ENCODE measurements around the gene DNER.

DNA sequence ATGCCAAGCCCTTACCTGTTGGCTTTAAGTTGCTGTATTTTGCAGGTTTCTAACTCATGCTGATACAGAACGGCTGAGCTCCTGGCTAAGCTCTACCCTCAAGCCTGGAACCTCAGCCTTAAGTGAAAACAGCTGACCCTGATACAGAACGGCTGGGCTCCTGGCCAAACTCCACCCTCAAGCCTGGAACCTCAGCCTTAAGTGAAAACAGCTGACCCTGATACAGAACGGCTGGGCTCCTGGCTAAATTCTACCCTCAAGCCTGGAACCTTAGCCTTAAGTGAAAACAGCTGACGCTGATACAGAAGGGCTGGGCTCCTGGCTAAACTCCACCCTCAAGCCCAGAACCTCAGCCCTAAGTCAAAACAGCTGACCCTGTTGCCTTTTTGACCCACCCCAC is 17.6 kb upstream of the DNER start:
- TF ChIP-seq, protein P1, sequence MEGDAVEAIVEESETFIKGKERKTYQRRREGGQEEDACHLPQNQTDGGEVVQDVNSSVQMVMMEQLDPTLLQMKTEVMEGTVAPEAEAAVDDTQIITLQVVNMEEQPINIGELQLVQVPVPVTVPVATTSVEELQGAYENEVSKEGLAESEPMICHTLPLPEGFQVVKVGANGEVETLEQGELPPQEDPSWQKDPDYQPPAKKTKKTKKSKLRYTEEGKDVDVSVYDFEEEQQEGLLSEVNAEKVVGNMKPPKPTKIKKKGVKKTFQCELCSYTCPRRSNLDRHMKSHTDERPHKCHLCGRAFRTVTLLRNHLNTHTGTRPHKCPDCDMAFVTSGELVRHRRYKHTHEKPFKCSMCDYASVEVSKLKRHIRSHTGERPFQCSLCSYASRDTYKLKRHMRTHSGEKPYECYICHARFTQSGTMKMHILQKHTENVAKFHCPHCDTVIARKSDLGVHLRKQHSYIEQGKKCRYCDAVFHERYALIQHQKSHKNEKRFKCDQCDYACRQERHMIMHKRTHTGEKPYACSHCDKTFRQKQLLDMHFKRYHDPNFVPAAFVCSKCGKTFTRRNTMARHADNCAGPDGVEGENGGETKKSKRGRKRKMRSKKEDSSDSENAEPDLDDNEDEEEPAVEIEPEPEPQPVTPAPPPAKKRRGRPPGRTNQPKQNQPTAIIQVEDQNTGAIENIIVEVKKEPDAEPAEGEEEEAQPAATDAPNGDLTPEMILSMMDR (IDR thresholded peaks at IDR 0.05; ENCODE audit: insufficient read depth, low read length) = no peak
- TF ChIP-seq POLR2AphosphoS5 (IDR thresholded peaks at IDR 0.05; ENCODE audit: low read depth) (no peak), GABPA (IDR thresholded peaks at IDR 0.05; ENCODE audit: low read depth) (no peak)
